IMR-90 (cell line): ENCODE measurements around the gene RRM1. TPM values are rescaled to one million over a fixed set of nuclear protein-coding genes. Genes with fewer than 3 reads are reported as not detected.

ENCODE experiments used
- ATAC-seq: fragments of 200-7000 bp; cut with Tn5 transposase; 2 replicates; pipeline ENCODE4 v1.9.1; 2020; ENCODE audit warnings: low read depth, mild to moderate bottlenecking, moderate library complexity
- BruUV-seq: library from RNA; stranded (reverse); fragments of 400-500 nt; replicated peaks from 2 replicates; lab custom pipeline; 2021; lab: Mats Ljungman, UMichigan
- CTCF ChIA-PET: fragments of 300-600 bp; formaldehyde crosslinking; extraction: SDS; loops from one replicate; lab custom pipeline; 2021; ENCODE audit warnings: antibody characterized with exemption; lab: Yijun Ruan, JAX
- POLR2A ChIA-PET: fragments of 300-600 bp; sonication (Branson Sonifier 250); formaldehyde crosslinking; loops from one replicate; lab custom pipeline; 2022; ENCODE audit warnings: antibody characterized with exemption; ENCODE audit not compliant: unreplicated experiment; lab: Charles Lee
- DNase-seq: peaks from one replicate; pipeline ENCODE4 v3.0.0; 2013
- H2AFZ ChIP-seq: replicated peaks from 2 replicates; pipeline ENCODE3; 2013; ENCODE audit warnings: low read length, mild to moderate bottlenecking; ENCODE audit not compliant: poor library complexity
- H2AK5ac ChIP-seq: 2 replicates; pipeline ENCODE4 v1.6.1; 2013; ENCODE audit warnings: low read depth, low read length, inconsistent platforms
- H2AK9ac ChIP-seq: replicated peaks from 2 replicates; pipeline ENCODE3; 2013; ENCODE audit warnings: mild to moderate bottlenecking, low read depth, low read length, moderate library complexity; ENCODE audit not compliant: poor library complexity
- H2BK120ac ChIP-seq: 2 replicates; pipeline ENCODE4 v1.6.1; 2013; ENCODE audit warnings: low read depth, low read length, inconsistent platforms
- H2BK15ac ChIP-seq: 3 replicates; pipeline ENCODE4 v1.6.1; 2013; ENCODE audit warnings: low read depth, low read length, inconsistent platforms
- H2BK20ac ChIP-seq: 2 replicates; pipeline ENCODE4 v1.6.1; 2013; ENCODE audit warnings: low read depth, mild to moderate bottlenecking, inconsistent platforms, low read length, moderate library complexity
- H2BK5ac ChIP-seq: 2 replicates; pipeline ENCODE4 v1.6.1; 2013; ENCODE audit warnings: mild to moderate bottlenecking, low read depth, low read length, inconsistent platforms; ENCODE audit not compliant: poor library complexity, severe bottlenecking
- H3K14ac ChIP-seq: replicated peaks from 2 replicates; pipeline ENCODE4 v1.6.1; 2013; ENCODE audit warnings: low read depth, low read length, inconsistent platforms
- H3K18ac ChIP-seq: 2 replicates; pipeline ENCODE4 v1.6.1; 2013; ENCODE audit warnings: low read depth, low read length, control low read depth
- H3K23ac ChIP-seq: 2 replicates; pipeline ENCODE4 v1.6.1; 2013; ENCODE audit warnings: low read depth, low read length, inconsistent platforms
- H3K27ac ChIP-seq: 2 replicates; pipeline ENCODE4 v1.5.1; 2013; ENCODE audit warnings: mild to moderate bottlenecking, control low read depth, low read length; ENCODE audit not compliant: insufficient read depth
- H3K27me3 ChIP-seq: 2 replicates; pipeline ENCODE4 v1.6.1; 2013; ENCODE audit warnings: low read length; ENCODE audit not compliant: control insufficient read depth, insufficient read depth
- H3K36me3 ChIP-seq: 2 replicates; pipeline ENCODE4 v1.6.1; 2013; ENCODE audit warnings: low read length, mixed read lengths; ENCODE audit not compliant: control insufficient read depth, insufficient read depth
- H3K4ac ChIP-seq: 2 replicates; pipeline ENCODE4 v1.6.1; 2013; ENCODE audit warnings: low read depth, low read length, inconsistent platforms
- H3K4me1 ChIP-seq: 2 replicates; pipeline ENCODE4 v1.6.1; 2013; ENCODE audit warnings: low read length, mixed read lengths; ENCODE audit not compliant: control insufficient read depth, insufficient read depth
- H3K4me2 ChIP-seq: 2 replicates; pipeline ENCODE4 v1.6.1; 2013; ENCODE audit warnings: low read depth, mild to moderate bottlenecking, control low read depth, low read length, moderate library complexity
- H3K4me3 ChIP-seq: 2 replicates; pipeline ENCODE4 v1.5.1; 2013; ENCODE audit warnings: low read depth, mild to moderate bottlenecking, control low read depth, low read length, moderate library complexity; ENCODE audit not compliant: insufficient read depth
- H3K56ac ChIP-seq: 2 replicates; pipeline ENCODE4 v1.6.1; 2013; ENCODE audit warnings: low read length, inconsistent platforms; ENCODE audit not compliant: insufficient read depth; ENCODE audit errors: extremely low read depth
- H3K79me1 ChIP-seq, 2 experiments: 2 replicates each; pipeline ENCODE4 v1.6.1; 2013; ENCODE audit warnings: low read length in 2 of 2, inconsistent platforms in 1 of 2, low read depth in 1 of 2
- H3K9ac ChIP-seq: 2 replicates; pipeline ENCODE4 v1.6.1; 2013; ENCODE audit warnings: low read depth, low read length, control low read depth
- H3K9me1 ChIP-seq: 2 replicates; pipeline ENCODE4 v1.6.1; 2013; ENCODE audit warnings: low read length, inconsistent platforms; ENCODE audit not compliant: insufficient read depth
- H3K9me3 ChIP-seq: 2 replicates; pipeline ENCODE4 v1.6.1; 2013; ENCODE audit warnings: low read length; ENCODE audit not compliant: control insufficient read depth, insufficient read depth
- H4K20me1 ChIP-seq: 2 replicates; pipeline ENCODE4 v1.6.1; 2013; ENCODE audit warnings: low read length, inconsistent platforms; ENCODE audit not compliant: insufficient read depth
- H4K5ac ChIP-seq: 2 replicates; pipeline ENCODE4 v1.6.1; 2013; ENCODE audit warnings: mild to moderate bottlenecking, low read depth, low read length, control low read depth
- H4K8ac ChIP-seq, 2 experiments: 2 replicates each; pipeline ENCODE4 v1.6.1; 2013; ENCODE audit warnings: low read depth in 2 of 2, low read length in 2 of 2, control low read depth in 1 of 2, inconsistent platforms in 1 of 2
- H4K91ac ChIP-seq: 2 replicates; pipeline ENCODE4 v1.6.1; 2013; ENCODE audit warnings: low read depth, low read length, inconsistent platforms; ENCODE audit not compliant: insufficient read depth
- CEBPB ChIP-seq: IDR thresholded peaks from 2 replicates; pipeline ENCODE4 v1.6.1; 2012; ENCODE audit warnings: low read depth, low read length, improper control_type of control experiment
- CHD1 ChIP-seq: IDR thresholded peaks from 2 replicates; pipeline ENCODE4 v1.6.1; 2012; ENCODE audit warnings: low read depth, low read length, improper control_type of control experiment
- CTCF ChIP-seq: conservative IDR thresholded peaks from 2 replicates; pipeline ENCODE4 v1.5.1; 2012; ENCODE audit warnings: mild to moderate bottlenecking, low read depth, low read length, improper control_type of control experiment
- FOS ChIP-seq: fragments of 150-350 bp; IDR thresholded peaks from 2 replicates; pipeline ENCODE4 v1.6.1; 2016; ENCODE audit warnings: low read depth, low read length
- MAFK ChIP-seq: IDR thresholded peaks from 2 replicates; pipeline ENCODE4 v1.6.1; 2012; ENCODE audit warnings: low read depth, low read length, improper control_type of control experiment
- NFE2L2 ChIP-seq: fragments of 150-350 bp; IDR thresholded peaks from 2 replicates; pipeline ENCODE4 v1.6.1; 2016; ENCODE audit warnings: low read depth, mild to moderate bottlenecking, low read length
- RAD21 ChIP-seq: IDR thresholded peaks from 2 replicates; pipeline ENCODE4 v1.6.1; 2012; ENCODE audit warnings: low read length, improper control_type of control experiment
- SMC3 ChIP-seq: fragments of 150-350 bp; IDR thresholded peaks from 2 replicates; pipeline ENCODE4 v1.6.1; 2016; ENCODE audit warnings: low read depth, mild to moderate bottlenecking, antibody characterized with exemption, low read length, moderate library complexity
- USF2 ChIP-seq: fragments of 150-350 bp; IDR thresholded peaks from 2 replicates; pipeline ENCODE4 v1.6.1; 2017; ENCODE audit warnings: mild to moderate bottlenecking, antibody characterized with exemption, low read length, low read depth
- WGBS, 2 experiments: methylation state at CpG; one replicate each; pipeline versions ENCODE4 v1.1.5 to v1.1.7; 2013; ENCODE audit warnings: missing lambda C conversion rate in 2 of 2; ENCODE audit not compliant: insufficient read length in 1 of 2; ENCODE audit errors: extremely low coverage in 2 of 2; 5-methylcytosine and 5-hydroxymethylcytosine counted together
- dilution Hi-C: fragments of 300-500 bp; cut with HindIII; formaldehyde crosslinking; loops from one replicate; pipeline ENCODE4 v1.14.3; 2018; ENCODE audit warnings: low sequenced_read_pairs; ENCODE audit not compliant: unreplicated experiment
- in situ Hi-C: fragments of 300-500 bp; cut with MboI; formaldehyde crosslinking; loops from 3 replicates; pipeline ENCODE4 v1.14.3; 2019; ENCODE audit warnings: low sequenced_read_pairs, inconsistent platforms, mixed read lengths
- intact Hi-C: fragments of 100-400 bp; cut with micrococcal nuclease; formaldehyde crosslinking; loops from 2 replicates; pipeline ENCODE4 v1.10.0; 2022
- polyA plus RNA-seq, 3 experiments: library from polyadenylated mRNA; depleted of rRNA; stranded (reverse); fragments of >200 nt; gene quantifications; 2 replicates each; pipeline ENCODE4 v1.2.3, GENCODE V29; 2012; ENCODE audit warnings: low replicate concordance in 1 of 3
- total RNA-seq: library from RNA; depleted of rRNA; stranded (reverse); fragments of >200 nt; gene quantifications from 2 replicates; pipeline ENCODE4 v1.2.3, GENCODE V29; 2012

The RRM1 gene
- total and polyA plus RNA-seq, 2 of the 4 experiments (the other 2 are of a cell fraction): 55.1 to 183 TPM

GRCh38 chr11:4111834-4112233 lies 17.2 kb downstream of the RRM1 start:
- Histone ChIP-seq H3K9me1 (no peaks in the 10 kb centered on the region), H3K14ac (no peak overlapping the region), H3K4me3 (no peak overlapping the region), H3K56ac (no peak overlapping the region), H3K4ac (no peak overlapping the region), H2BK120ac (no peak overlapping the region), H3K4me1 (no peaks in the 10 kb centered on the region), H3K36me3 (peaks cover 18% of the 10 kb centered on the region), H4K91ac (no peak overlapping the region), H2AK5ac (no peak overlapping the region), H3K9ac (no peak overlapping the region), H2AK9ac (no peak overlapping the region), H3K9me3 (no peaks in the 10 kb centered on the region), H4K5ac (no peak overlapping the region), H2BK5ac (no peak overlapping the region), H3K4me2 (no peak overlapping the region), H3K23ac (no peak overlapping the region), H2AFZ (no peak overlapping the region), H2BK20ac (no peak overlapping the region), H2BK15ac (no peak overlapping the region), H3K18ac (no peak overlapping the region), H3K27me3 (no peaks in the 10 kb centered on the region), H3K27ac (no peak overlapping the region), H4K20me1 (no peaks in the 10 kb centered on the region), H4K8ac (no peak overlapping the region), H3K79me1 (peaks cover 2 to 4% of the 10 kb centered on the region in 2 experiments; a peak in 1 of 4 replicates)
- dilution Hi-C loops (no loop called here), in situ Hi-C loops (no loop called here), intact Hi-C loops (no loop called here)
- ChIA-PET CTCF (no interaction called here), POLR2A (no interaction called here)
- no CpG with 5 or more reads among the region's 5 CpGs for WGBS, 2 experiments
- TF ChIP-seq RAD21 (no peak), USF2 (no peak), MAFK (no peak), NFE2L2 (no peak), FOS (no peak), CHD1 (no peak), CEBPB (no peak), SMC3 (no peak), CTCF (no peak)
- DNase-seq: no peak
- ATAC-seq: no peak
- no TSS peak for BruUV-seq
